T-cell (primary cell): ENCODE results near the gene SNX15. TPM values are rescaled to one million over a fixed set of nuclear protein-coding genes. Genes with fewer than 3 reads are reported as not detected.

Experiments
- ATAC-seq, 4 experiments: fragments of 200-7000 bp in 3 of 4; fragments of 150-1000 bp in 1 of 4; cut with Tn5 transposase; replicated peaks in 1 of 4; 1 replicate in 3 of 4; 2 replicates in 1 of 4; pipeline ENCODE4 v1.10.0; 2021; ENCODE audit warnings: moderate library complexity in 3 of 4, mild to moderate bottlenecking in 2 of 4, moderate number of reproducible peaks in 1 of 4
- CTCF ChIA-PET, 2 donors: fragments of 300-600 bp; sonication (Branson Sonifier 250); formaldehyde crosslinking; loops; one replicate each; lab custom pipeline; 2022; ENCODE audit warnings: antibody characterized with exemption in 2 of 2; lab: Charles Lee
- POLR2A ChIA-PET, 2 donors: fragments of 300-600 bp; sonication (Branson Sonifier 250); formaldehyde crosslinking; loops; one replicate each; lab custom pipeline; 2022; ENCODE audit warnings: antibody characterized with exemption in 2 of 2; lab: Charles Lee
- DNase-seq, 35 experiments: peaks; one replicate each; pipeline versions ENCODE4 v3.0.0 to v3.0.0-alpha.2; 2013 to 2023
- H3K27ac ChIP-seq: one replicate; pipeline ENCODE4 v1.5.1; 2013; ENCODE audit warnings: low read length
- H3K27me3 ChIP-seq, 2 experiments: replicated peaks in 1 of 2; 1 replicate in 1 of 2; 2 replicates in 1 of 2; pipeline versions ENCODE4 v1.6.1 to v1.7.0; 2013; ENCODE audit warnings: low read length in 1 of 2, mixed read lengths in 1 of 2; ENCODE audit not compliant: control insufficient read depth in 2 of 2, insufficient read depth in 2 of 2; ENCODE audit errors: extremely low read depth in 1 of 2
- H3K36me3 ChIP-seq, 2 donors: 1 replicate in 1 of 2; 2 replicates in 1 of 2; pipeline versions ENCODE4 v1.6.1 to v1.7.0; 2013; ENCODE audit warnings: low read length in 1 of 2; ENCODE audit not compliant: control insufficient read depth in 2 of 2, insufficient read depth in 1 of 2; ENCODE audit errors: extremely low read depth in 1 of 2
- H3K4me1 ChIP-seq, 2 experiments: 1 replicate in 1 of 2; 2 replicates in 1 of 2; pipeline versions ENCODE4 v1.6.1 to v1.7.0; 2013; ENCODE audit warnings: low read length in 2 of 2, mixed read lengths in 1 of 2; ENCODE audit not compliant: insufficient read depth in 2 of 2, control insufficient read depth in 1 of 2; ENCODE audit errors: extremely low read depth in 1 of 2
- H3K4me3 ChIP-seq, 2 donors: 1 replicate in 1 of 2; 2 replicates in 1 of 2; pipeline versions ENCODE4 v1.5.1 to v1.7.0; 2013; ENCODE audit warnings: mild to moderate bottlenecking in 2 of 2, low read length in 1 of 2, moderate library complexity in 1 of 2; ENCODE audit not compliant: control insufficient read depth in 1 of 2; ENCODE audit errors: extremely low read depth in 1 of 2
- H3K9me3 ChIP-seq: 2 replicates; pipeline ENCODE4 v1.7.0; 2013
- H3K27ac Mint-ChIP-seq, 2 donors: one replicate each; pipeline ENCODE4 v1.8.0; 2020 to 2021; ENCODE audit warnings: mild to moderate bottlenecking in 2 of 2, mixed read lengths in 2 of 2
- H3K27me3 Mint-ChIP-seq, 2 donors: one replicate each; pipeline ENCODE4 v1.8.0; 2021 to 2022; ENCODE audit warnings: mixed read lengths in 2 of 2
- H3K36me3 Mint-ChIP-seq: one replicate; pipeline ENCODE4 v1.8.0; 2021; ENCODE audit warnings: mixed read lengths
- H3K4me1 Mint-ChIP-seq, 3 donors: one replicate each; pipeline ENCODE4 v1.8.0; 2020 to 2022; ENCODE audit warnings: mixed read lengths in 3 of 3, mild to moderate bottlenecking in 1 of 3
- H3K4me3 Mint-ChIP-seq, 3 donors: one replicate each; pipeline ENCODE4 v1.8.0; 2020 to 2022; ENCODE audit warnings: mild to moderate bottlenecking in 3 of 3, mixed read lengths in 3 of 3, moderate library complexity in 3 of 3
- H3K9me3 Mint-ChIP-seq, 3 donors: one replicate each; pipeline ENCODE4 v1.8.0; 2020 to 2022; ENCODE audit warnings: mixed read lengths in 3 of 3
- WGBS: methylation state at CpG from one replicate; pipeline ENCODE4 v1.1.5; 2013; ENCODE audit warnings: missing lambda C conversion rate; ENCODE audit not compliant: insufficient coverage; 5-methylcytosine and 5-hydroxymethylcytosine counted together
- total RNA-seq, 35 experiments: library from RNA in 6 of 35; stranded (reverse) in 6 of 35; fragments of 120-200 nt in 1 of 35; gene quantifications; one replicate each; pipeline versions ENCODE4 v1.2.1 to v1.2.4 and lab custom pipeline; 2013 to 2026

SNX15 gene
- total RNA-seq, 5 donors from 2014 or later (not counting 1 experiment from before 2014, with no cell fraction given) = 19.6 to 28.6 (median 25.4) TPM

DNA sequence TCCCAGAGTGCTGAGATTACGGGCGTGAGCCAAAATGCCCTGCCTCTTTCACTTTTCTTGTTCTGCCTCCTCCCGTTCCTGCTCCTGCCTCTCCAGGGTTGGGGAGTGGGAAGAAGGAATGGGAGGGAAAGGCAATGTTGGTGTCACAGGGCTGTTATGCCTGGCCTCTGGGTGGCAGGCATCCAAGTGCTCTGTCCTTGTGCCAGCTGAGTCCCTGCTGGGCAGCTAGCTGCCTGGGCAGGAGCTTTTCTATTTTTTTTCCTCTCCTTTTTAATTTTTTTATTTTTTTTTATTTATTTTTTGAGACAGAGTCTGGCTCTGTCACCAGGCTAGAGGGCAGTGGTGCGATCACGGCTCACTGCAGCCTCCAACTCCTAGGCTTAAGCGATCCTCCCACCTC is 9.7 kb downstream of the SNX15 start:
- ChIA-PET POLR2A (interaction anchor here in 1 of 2 donors (0.6 kb wide), 1 partner anchor 692 kb away, joined by 4 read pairs; no protein-coding TSS in a partner anchor), CTCF (interaction anchor here (0.5 to 1.0 kb wide), 2 partner anchors 21 to 243 kb away, joined by 3 to 8 read pairs; no protein-coding TSS in a partner anchor)
- no peaks in the 10 kb centered on the region for H3K9me3 ChIP-seq
- Mint-ChIP-seq H3K27me3 (no peaks in the 10 kb centered on the region), H3K4me3 (no peak overlapping the region), H3K27ac (no peak overlapping the region), H3K36me3 (peaks cover 4% of the 10 kb centered on the region), H3K4me1 (peaks cover 0 to 8% (median 7%) of the 10 kb centered on the region in 3 donors), H3K9me3 (no peaks in the 10 kb centered on the region)
- H3K4me3 ChIP-seq = no peak overlapping the region
- H3K36me3 ChIP-seq = peaks cover 9 to 52% of the 10 kb centered on the region in 2 donors
- WGBS = 100% methylated on average over 1 of the region's 6 CpGs
- ATAC-seq = no peak
- no peak for DNase-seq
- peaks cover 0 to 14% of the 10 kb centered on the region in 2 experiments for H3K4me1 ChIP-seq
- H3K27ac ChIP-seq = no peak overlapping the region
- no peaks in the 10 kb centered on the region for H3K27me3 ChIP-seq

DNA sequence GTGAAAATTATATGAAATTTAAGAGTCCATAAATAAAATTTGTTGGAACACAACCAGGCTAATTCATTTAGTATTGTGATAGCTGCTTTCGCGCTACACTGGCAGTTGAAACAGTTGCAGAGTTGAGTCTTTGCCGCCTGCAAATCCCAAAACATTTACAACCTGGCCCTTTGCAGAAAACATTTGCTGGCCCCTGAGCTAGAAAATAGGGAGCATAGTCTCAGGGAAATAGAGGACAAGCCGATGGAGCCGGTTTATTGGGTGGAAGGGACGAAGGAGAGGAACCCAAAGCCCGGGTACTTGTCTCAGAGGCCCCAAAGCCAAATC is 13.2 kb downstream of the SNX15 start:
- Mint-ChIP-seq H3K4me3 (peak overlapping the region; percentile 88 to 92 (median 91)), H3K4me1 (peaks cover 11 to 20% (median 15%) of the 10 kb centered on the region in 3 donors), H3K36me3 (peaks cover 8% of the 10 kb centered on the region), H3K27me3 (no peaks in the 10 kb centered on the region), H3K27ac (peak overlapping the region; percentile 92 to 96), H3K9me3 (no peaks in the 10 kb centered on the region)
- ATAC-seq (no peak), DNase-seq (no peak)
- 21% methylated on average over 7 of the region's 7 CpGs for whole genome bisulfite sequencing
- Histone ChIP-seq H3K9me3 (no peaks in the 10 kb centered on the region), H3K27ac (peak overlapping the region; percentile 76), H3K4me1 (peaks cover 0 to 27% of the 10 kb centered on the region in 2 experiments), H3K36me3 (peaks cover 5 to 37% of the 10 kb centered on the region in 2 donors), H3K27me3 (no peaks in the 10 kb centered on the region), H3K4me3 (peak overlapping the region; percentile 64 to 86)
- ChIA-PET CTCF (no interaction called here), POLR2A (no interaction called here)

DNA sequence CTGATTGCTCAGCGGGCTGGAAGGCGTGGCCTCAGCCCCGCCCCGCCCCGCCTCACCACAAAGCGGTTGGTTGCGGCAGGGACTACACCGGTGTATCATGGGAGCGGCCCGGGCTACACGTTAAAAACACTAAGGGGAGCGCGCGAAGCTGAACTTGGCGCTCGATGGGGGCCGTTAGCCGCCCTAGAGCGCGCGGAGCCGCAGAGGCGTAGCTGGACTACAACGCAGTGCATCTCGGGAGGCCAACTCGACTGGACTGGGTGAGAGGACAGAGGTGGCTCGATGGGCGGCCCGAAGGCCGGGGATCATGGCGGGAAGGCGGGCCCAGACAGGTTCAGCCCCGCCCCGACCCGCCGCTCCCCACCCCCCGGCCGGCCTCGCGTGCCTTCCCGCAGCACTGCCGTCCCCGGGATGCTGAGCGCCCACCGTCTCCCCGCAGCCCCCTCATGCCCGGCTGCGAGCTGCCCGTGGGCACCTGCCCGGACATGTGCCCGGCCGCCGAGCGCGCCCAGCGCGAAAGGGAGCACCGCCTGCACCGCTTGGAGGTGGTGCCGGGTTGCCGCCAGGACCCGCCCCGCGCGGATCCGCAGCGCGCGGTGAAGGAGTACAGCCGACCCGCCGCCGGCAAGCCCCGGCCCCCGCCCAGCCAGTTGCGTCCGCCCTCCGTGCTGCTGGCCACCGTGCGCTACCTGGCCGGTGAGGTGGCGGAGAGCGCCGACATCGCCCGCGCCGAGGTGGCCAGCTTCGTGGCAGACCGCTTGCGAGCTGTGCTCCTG is 13.8 kb downstream of the SNX15 start, which contains the start of gene SAC3D1:
Gene SAC3D1, plus strand, starts transcription at position 364 of the 776 bp plus-strand sequence. Its CDS starts 83 bp downstream, at position 447.
- H3K36me3 ChIP-seq = peaks cover 5 to 32% of the 10 kb centered on the region in 2 donors
- DNase-seq = peak; percentile 59 to 90 (median 79)
- peaks cover 0 to 29% of the 10 kb centered on the region in 2 experiments for H3K4me1 ChIP-seq
- peak within 1 kb of the TSS; percentile 76 for H3K27ac ChIP-seq
- Mint-ChIP-seq H3K27ac (peak within 1 kb of the TSS; percentile 92 to 96), H3K9me3 (no peaks in the 10 kb centered on the region), H3K4me1 (peaks cover 11 to 21% (median 17%) of the 10 kb centered on the region in 3 donors), H3K4me3 (peak within 1 kb of the TSS; percentile 88 to 92 (median 91)), H3K27me3 (no peaks in the 10 kb centered on the region), H3K36me3 (peaks cover 8% of the 10 kb centered on the region)
- ChIA-PET CTCF (no interaction called here), POLR2A (no interaction called here)
- H3K9me3 ChIP-seq = no peaks in the 10 kb centered on the region
- peak within 1 kb of the TSS; percentile 64 to 86 for H3K4me3 ChIP-seq
- peak; percentile 90 to 92 (median 91) for ATAC-seq
- no peaks in the 10 kb centered on the region for H3K27me3 ChIP-seq
- 0% methylated on average over 91 of the region's 91 CpGs for WGBS

DNA sequence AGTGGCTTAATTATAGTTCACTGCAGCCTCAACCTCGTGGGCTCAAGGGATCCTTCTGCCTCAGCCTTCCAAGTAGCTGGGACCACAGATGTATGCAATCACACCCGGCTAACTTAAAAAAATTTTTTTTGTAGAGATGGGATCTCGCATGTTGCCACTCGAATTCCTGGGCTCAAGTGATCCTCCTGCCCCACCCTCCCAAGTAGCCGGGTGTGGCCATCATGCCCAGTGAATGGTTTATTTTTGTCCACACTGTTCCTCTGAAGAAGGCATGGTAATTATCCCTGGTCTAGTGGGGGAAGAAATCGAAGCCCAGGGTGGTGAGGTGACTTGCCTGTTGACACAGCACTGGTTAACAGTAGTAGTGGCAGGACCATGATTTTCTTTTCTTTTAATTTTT is 15.7 kb downstream of the SNX15 start:
- H3K36me3 Mint-ChIP-seq = peaks cover 8% of the 10 kb centered on the region
- CTCF ChIA-PET = no interaction called here
- DNase-seq (no peak), ATAC-seq (no peak)
- POLR2A ChIA-PET = no interaction called here
- 75% methylated on average over 1 of the region's 6 CpGs for WGBS
- Histone ChIP-seq H3K4me3 (no peak overlapping the region), H3K9me3 (no peaks in the 10 kb centered on the region), H3K4me1 (peaks cover 0 to 45% of the 10 kb centered on the region in 2 experiments), H3K27me3 (no peaks in the 10 kb centered on the region), H3K27ac (no peak overlapping the region), H3K36me3 (peaks cover under 1 to 19% of the 10 kb centered on the region in 2 donors)
- no peak overlapping the region for H3K27ac Mint-ChIP-seq
- H3K9me3 Mint-ChIP-seq = no peaks in the 10 kb centered on the region
- peaks cover 24 to 38% (median 31%) of the 10 kb centered on the region in 3 donors for H3K4me1 Mint-ChIP-seq
- H3K27me3 Mint-ChIP-seq = no peaks in the 10 kb centered on the region
- peak overlapping the region; percentile 74 to 85 (median 80) for H3K4me3 Mint-ChIP-seq

DNA sequence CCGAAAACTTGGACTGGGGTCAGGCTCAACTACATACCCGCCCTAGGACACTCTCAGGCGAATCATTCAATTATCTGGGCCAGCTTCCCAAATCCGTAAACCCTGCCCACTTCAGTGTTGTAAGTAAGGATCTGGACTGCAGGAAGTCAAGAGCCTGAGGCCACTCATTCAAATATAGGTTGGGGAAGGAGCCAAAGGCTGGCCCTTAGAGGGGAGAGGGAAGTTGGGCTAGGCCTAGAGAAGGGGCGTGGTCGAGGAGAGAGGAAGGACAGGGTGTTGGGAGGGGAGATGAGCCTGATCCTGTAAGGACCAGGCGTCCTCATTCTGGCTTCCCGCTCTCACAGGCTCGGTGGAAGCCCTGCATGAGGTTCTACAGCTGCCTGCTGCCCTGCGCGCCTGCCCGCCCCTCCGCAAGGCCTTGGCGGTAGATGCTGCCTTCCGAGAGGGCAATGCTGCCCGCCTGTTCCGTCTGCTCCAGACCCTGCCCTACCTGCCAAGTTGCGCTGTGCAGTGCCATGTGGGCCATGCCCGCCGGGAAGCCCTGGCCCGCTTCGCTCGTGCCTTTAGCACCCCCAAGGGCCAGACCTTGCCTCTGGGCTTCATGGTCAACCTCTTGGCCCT is 16.8 kb downstream of the SNX15 start:
- peaks cover 0 to 52% of the 10 kb centered on the region in 2 experiments for H3K4me1 ChIP-seq
- no peak for DNase-seq
- POLR2A ChIA-PET = no interaction called here
- Mint-ChIP-seq H3K4me3 (peak overlapping the region in 1 of 3 donors; percentile 43), H3K9me3 (no peaks in the 10 kb centered on the region), H3K4me1 (peaks cover 24 to 43% (median 35%) of the 10 kb centered on the region in 3 donors), H3K27ac (no peak overlapping the region), H3K36me3 (peaks cover 8% of the 10 kb centered on the region), H3K27me3 (no peaks in the 10 kb centered on the region)
- H3K27me3 ChIP-seq = no peaks in the 10 kb centered on the region
- H3K36me3 ChIP-seq = peaks cover 0 to 13% of the 10 kb centered on the region in 2 donors
- WGBS = 95% methylated on average over 21 of the region's 23 CpGs
- H3K9me3 ChIP-seq = no peaks in the 10 kb centered on the region
- no peak overlapping the region for H3K4me3 ChIP-seq
- CTCF ChIA-PET = no interaction called here
- no peak overlapping the region for H3K27ac ChIP-seq
- ATAC-seq = no peak

DNA sequence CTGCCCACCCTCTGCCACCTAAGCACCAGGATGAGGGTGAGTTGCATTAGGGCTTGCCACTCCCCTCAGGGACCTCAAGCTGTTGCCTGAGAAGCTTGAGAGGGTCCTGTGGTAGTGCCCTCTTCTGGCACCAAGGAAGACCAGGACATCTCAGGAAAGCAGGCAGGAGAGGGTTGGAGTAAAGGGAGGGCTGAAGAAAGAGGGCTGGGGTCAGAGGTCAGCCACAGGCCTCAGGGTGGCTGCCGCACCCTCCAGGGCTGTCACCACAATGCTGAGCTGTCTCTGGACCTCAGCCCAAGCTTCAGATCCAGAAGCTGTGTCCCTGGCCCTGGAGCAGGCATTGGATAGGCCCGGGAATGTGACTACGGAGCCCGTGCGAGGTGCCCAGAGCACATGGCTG is 17.8 kb downstream of the SNX15 start:
- CTCF ChIA-PET = no interaction called here
- H3K4me3 Mint-ChIP-seq = no peak overlapping the region

More for the DNA sequence above, 17.8 kb downstream of the SNX15 start:
- Histone ChIP-seq H3K9me3 (no peaks in the 10 kb centered on the region), H3K36me3 (peaks cover 0 to 13% of the 10 kb centered on the region in 2 donors), H3K4me3 (no peak overlapping the region), H3K4me1 (peaks cover 0 to 49% of the 10 kb centered on the region in 2 experiments), H3K27me3 (no peaks in the 10 kb centered on the region), H3K27ac (no peak overlapping the region)
- no peaks in the 10 kb centered on the region for H3K9me3 Mint-ChIP-seq
- no peaks in the 10 kb centered on the region for H3K27me3 Mint-ChIP-seq
- DNase-seq (no peak), ATAC-seq (no peak)
- H3K36me3 Mint-ChIP-seq = peaks cover 8% of the 10 kb centered on the region
- peaks cover 24 to 43% (median 35%) of the 10 kb centered on the region in 3 donors for H3K4me1 Mint-ChIP-seq
- 93% methylated on average over 5 of the region's 5 CpGs for WGBS
- H3K27ac Mint-ChIP-seq = no peak overlapping the region
- POLR2A ChIA-PET = no interaction called here
